H1 (cell line): ENCODE data around the gene FAHD2B. TPM values are rescaled to one million over a fixed set of nuclear protein-coding genes. Genes with fewer than 3 reads are reported as not detected.

Experiments used
- CTCF ChIA-PET: fragments of 300-600 bp; sonication (Branson Sonifier 250); formaldehyde crosslinking; loops from one replicate; lab custom pipeline; 2021; ENCODE audit not compliant: partially characterized antibody; lab: Charles Lee
- POLR2A ChIA-PET: fragments of 300-600 bp; sonication (Branson Sonifier 250); formaldehyde crosslinking; loops from one replicate; lab custom pipeline; 2021; ENCODE audit warnings: inconsistent platforms; ENCODE audit not compliant: partially characterized antibody; lab: Charles Lee
- DNase-seq, 2 experiments: peaks; one replicate each; pipeline versions ENCODE4 v3.0.0 to v3.0.0-alpha.2; 2010 to 2022; ENCODE audit warnings: low spot score in 2 of 2, low read depth in 1 of 2, mixed read lengths in 1 of 2
- FAIRE-seq: peaks from 2 replicates; lab custom pipeline; 2011; peaks lifted over from hg19 to GRCh38; lab: Jason Lieb, UNC
- H2AFZ ChIP-seq: 2 replicates; pipeline ENCODE4 v1.8.1; 2012; ENCODE audit warnings: low read length, inconsistent platforms
- H2AK5ac ChIP-seq: 2 replicates; pipeline ENCODE4 v1.6.1; 2013; ENCODE audit warnings: low read depth, low read length
- H2BK120ac ChIP-seq: replicated peaks from 2 replicates; pipeline ENCODE3; 2013; ENCODE audit warnings: low read depth, low read length, inconsistent platforms
- H2BK12ac ChIP-seq: 2 replicates; pipeline ENCODE4 v1.6.1; 2013; ENCODE audit warnings: low read depth, low read length
- H2BK15ac ChIP-seq: 2 replicates; pipeline ENCODE4 v1.6.1; 2013; ENCODE audit warnings: low read length
- H2BK20ac ChIP-seq: 2 replicates; pipeline ENCODE4 v1.6.1; 2013; ENCODE audit warnings: low read length
- H2BK5ac ChIP-seq: 2 replicates; pipeline ENCODE4 v1.6.1; 2013; ENCODE audit warnings: low read depth, low read length
- H3K14ac ChIP-seq: 2 replicates; pipeline ENCODE4 v1.6.1; 2013; ENCODE audit warnings: inconsistent platforms; ENCODE audit not compliant: insufficient read length
- H3K18ac ChIP-seq: 2 replicates; pipeline ENCODE4 v1.6.1; 2013; ENCODE audit warnings: low read length; ENCODE audit errors: extremely low read depth
- H3K23ac ChIP-seq: 2 replicates; pipeline ENCODE4 v1.6.1; 2013; ENCODE audit warnings: inconsistent platforms; ENCODE audit not compliant: insufficient read length
- H3K23me2 ChIP-seq: 2 replicates; pipeline ENCODE4 v1.6.1; 2013; ENCODE audit warnings: low read depth, low read length
- H3K27ac ChIP-seq: 2 replicates; pipeline ENCODE4 v1.6.1; 2011; ENCODE audit warnings: low read depth, low read length, inconsistent platforms
- H3K27me3 ChIP-seq, 4 experiments: replicated peaks in 1 of 4; 1 replicate in 1 of 4; 2 replicates in 3 of 4; pipeline versions ENCODE4 v1.6.1 to v1.8.1; 2011 to 2013; ENCODE audit warnings: low read length in 3 of 4, mild to moderate bottlenecking in 3 of 4, inconsistent platforms in 2 of 4, mixed read lengths in 2 of 4, moderate library complexity in 1 of 4; ENCODE audit not compliant: control insufficient read depth in 3 of 4, insufficient read depth in 3 of 4; ENCODE audit errors: extremely low read depth in 1 of 4
- H3K36me3 ChIP-seq, 4 experiments: 2 replicates each; pipeline versions ENCODE4 v1.6.1 to v1.8.1; 2011 to 2013; ENCODE audit warnings: mild to moderate bottlenecking in 4 of 4, low read length in 3 of 4, moderate library complexity in 2 of 4, control low read depth in 1 of 4, inconsistent platforms in 1 of 4; ENCODE audit not compliant: insufficient read depth in 4 of 4, control insufficient read depth in 2 of 4
- H3K4ac ChIP-seq: replicated peaks from 2 replicates; pipeline ENCODE3; 2013; ENCODE audit warnings: low read length, low read depth, mixed read lengths, inconsistent platforms; ENCODE audit not compliant: insufficient read length
- H3K4me1 ChIP-seq, 4 experiments: replicated peaks in 1 of 4; 1 replicate in 1 of 4; 2 replicates in 3 of 4; pipeline versions ENCODE4 v1.6.1 to v1.8.1; 2011 to 2013; ENCODE audit warnings: low read length in 3 of 4, inconsistent platforms in 2 of 4, mixed read lengths in 1 of 4; ENCODE audit not compliant: insufficient read depth in 4 of 4, control insufficient read depth in 3 of 4
- H3K4me2 ChIP-seq, 2 experiments: 2 replicates each; pipeline versions ENCODE4 v1.6.1 to v1.8.1; 2011 to 2013; ENCODE audit warnings: low read depth in 2 of 2, low read length in 2 of 2, control low read depth in 1 of 2, inconsistent platforms in 1 of 2, mild to moderate bottlenecking in 1 of 2; ENCODE audit not compliant: insufficient read depth in 1 of 2
- H3K4me3 ChIP-seq, 4 experiments: fragments of 200-600, 300-600 bp in 1 of 4; sonication (generic), shearing (Covaris generic), sonication (Bioruptor Twin) in 1 of 4; 2 replicates each; pipeline versions ENCODE4 v1.5.1 to v1.8.1; 2011 to 2016; ENCODE audit warnings: low read length in 4 of 4, low read depth in 3 of 4, control low read depth in 2 of 4, inconsistent platforms in 2 of 4, mild to moderate bottlenecking in 2 of 4, mixed read lengths in 1 of 4, moderate library complexity in 1 of 4; ENCODE audit not compliant: insufficient read depth in 2 of 4; ENCODE audit errors: extremely low read depth in 1 of 4
- H3K56ac ChIP-seq: replicated peaks from 2 replicates; pipeline ENCODE3; 2013; ENCODE audit warnings: low read depth, mild to moderate bottlenecking, mixed read lengths, low read length, inconsistent platforms; ENCODE audit not compliant: insufficient read length
- H3K79me1 ChIP-seq: 2 replicates; pipeline ENCODE4 v1.6.1; 2013; ENCODE audit warnings: low read depth, low read length, control low read depth
- H3K79me2 ChIP-seq, 2 experiments: 2 replicates each; pipeline versions ENCODE4 v1.6.1 to v1.8.1; 2012 to 2013; ENCODE audit warnings: low read length in 2 of 2, mild to moderate bottlenecking in 2 of 2, inconsistent platforms in 1 of 2; ENCODE audit not compliant: insufficient read depth in 2 of 2, control insufficient read depth in 1 of 2
- H3K9ac ChIP-seq, 4 experiments: replicated peaks in 1 of 4; 1 replicate in 1 of 4; 2 replicates in 3 of 4; pipeline versions ENCODE4 v1.6.1 to v1.8.1; 2011 to 2013; ENCODE audit warnings: low read depth in 3 of 4, low read length in 3 of 4, control low read depth in 2 of 4, mild to moderate bottlenecking in 2 of 4, moderate library complexity in 2 of 4, inconsistent platforms in 1 of 4; ENCODE audit errors: extremely low read depth in 1 of 4
- H3K9me3 ChIP-seq, 2 experiments: 2 replicates each; pipeline versions ENCODE4 v1.6.1 to v1.8.1; 2012 to 2013; ENCODE audit warnings: mild to moderate bottlenecking in 2 of 2, moderate library complexity in 2 of 2, control low read depth in 1 of 2, inconsistent platforms in 1 of 2, low read depth in 1 of 2, low read length in 1 of 2, mixed read lengths in 1 of 2; ENCODE audit not compliant: insufficient read depth in 2 of 2
- H4K20me1 ChIP-seq, 2 experiments: replicated peaks in 1 of 2; 2 replicates each; pipeline versions ENCODE3 to v1.8.1; 2011 to 2013; ENCODE audit warnings: inconsistent platforms in 2 of 2, low read length in 2 of 2, mild to moderate bottlenecking in 1 of 2; ENCODE audit not compliant: insufficient read depth in 2 of 2, control insufficient read depth in 1 of 2
- H4K5ac ChIP-seq: 2 replicates; pipeline ENCODE4 v1.6.1; 2013; ENCODE audit warnings: low read length, low read depth, mixed read lengths, inconsistent platforms; ENCODE audit not compliant: insufficient read length
- H4K8ac ChIP-seq: 2 replicates; pipeline ENCODE4 v1.8.0; 2013; ENCODE audit warnings: mild to moderate bottlenecking, moderate library complexity, low read length, inconsistent platforms; ENCODE audit not compliant: insufficient read depth; ENCODE audit errors: extremely low read depth
- H4K91ac ChIP-seq: replicated peaks from 2 replicates; pipeline ENCODE3; 2013; ENCODE audit warnings: low read length, mixed read lengths, inconsistent platforms; ENCODE audit not compliant: insufficient read length
- ASH2L ChIP-seq: fragments of 200-600, 300-600 bp; sonication (generic); IDR thresholded peaks from one replicate; pipeline ENCODE4 v1.7.1; 2017; ENCODE audit warnings: low read length
- CEBPB ChIP-seq: IDR thresholded peaks from 2 replicates; pipeline ENCODE4 v1.6.1; 2012; ENCODE audit warnings: low read depth, low read length
- CREB1 ChIP-seq: IDR thresholded peaks from 2 replicates; pipeline ENCODE4 v1.6.1; 2012; ENCODE audit warnings: inconsistent platforms
- HDAC6 ChIP-seq: IDR thresholded peaks from one replicate; pipeline ENCODE4 v1.7.1; 2012; ENCODE audit warnings: low read depth, mild to moderate bottlenecking, inconsistent platforms, low read length, moderate library complexity
- KDM1A ChIP-seq: fragments of 200-600, 300-600 bp; sonication (generic); IDR thresholded peaks from 2 replicates; pipeline ENCODE4 v1.7.1; 2016; ENCODE audit warnings: mild to moderate bottlenecking, low read length, borderline replicate concordance
- NRF1 ChIP-seq: IDR thresholded peaks from 2 replicates; pipeline ENCODE4 v1.6.1; 2011; ENCODE audit warnings: mild to moderate bottlenecking, low read depth, low read length, improper control_type of control experiment
- PHF8 ChIP-seq: fragments of 200-600 bp; sonication (generic); conservative IDR thresholded peaks from 2 replicates; pipeline ENCODE4 v1.7.1; 2012; ENCODE audit warnings: low read depth, mild to moderate bottlenecking, inconsistent platforms, low read length, moderate library complexity
- POLR2A ChIP-seq, 2 experiments: IDR thresholded peaks; 1 replicate in 1 of 2; 2 replicates in 1 of 2; pipeline ENCODE4 v1.6.1; 2011; ENCODE audit warnings: low read depth in 2 of 2, low read length in 2 of 2, mild to moderate bottlenecking in 2 of 2; ENCODE audit errors: control extremely low read depth in 1 of 2
- USF2 ChIP-seq: IDR thresholded peaks from 2 replicates; pipeline ENCODE4 v1.6.1; 2011; ENCODE audit warnings: low read length, improper control_type of control experiment
- ZNF274 ChIP-seq: IDR thresholded peaks from 2 replicates; pipeline ENCODE4 v1.7.0; 2012; ENCODE audit warnings: low read length, borderline replicate concordance; ENCODE audit errors: extremely low read depth
- WGBS, 2 experiments: shearing (Covaris generic) in 1 of 2; methylation state at CpG; one replicate each; pipeline versions ENCODE4 v1.1.6 to v1.1.7; 2013 to 2015; ENCODE audit warnings: low lambda C conversion rate in 2 of 2, mixed read lengths in 2 of 2, inconsistent platforms in 1 of 2, low coverage in 1 of 2, missing lambda C conversion rate in 1 of 2; ENCODE audit not compliant: insufficient replicate concordance in 2 of 2, insufficient coverage in 1 of 2, insufficient read length in 1 of 2; ENCODE audit errors: extremely low coverage in 1 of 2, missing lambda C conversion rate in 1 of 2; 5-methylcytosine and 5-hydroxymethylcytosine counted together
- polyA plus RNA-seq, 7 experiments: library from polyadenylated mRNA; depleted of rRNA in 3 of 7; stranded (reverse) in 5 of 7; unstranded in 2 of 7; fragments of >200 nt in 5 of 7; fragments of 200-250 nt in 2 of 7; gene quantifications; 1 replicate in 5 of 7; 2 replicates in 1 of 7; 4 replicates in 1 of 7; pipeline versions ENCODE4 v1.2.1 to v1.2.3, GENCODE V29; 2011 to 2013; ENCODE audit warnings: missing spikeins in 2 of 7, mixed read lengths in 2 of 7
- total RNA-seq: library from RNA; stranded (reverse); fragmentation: NEBNext Ultra II Directional; extraction: Animal tissue kit (Norgen Biotek cat#: 25700); gene quantifications from 2 replicates; pipeline ENCODE4 v1.2.1, GENCODE V29; 2021

The FAHD2B gene
- total and polyA plus RNA-seq, 2 of the 8 experiments (the other 6 are each of a cell fraction or from before 2014, with no cell fraction given), result 23.5 to 39.4 TPM

GRCh38 chr2:97067279-97068004, 27.2 kb downstream of the FAHD2B start:
- H3K4me1 ChIP-seq, result no peaks in the 10 kb centered on the region

More at GRCh38 chr2:97067279-97068004, 27.2 kb downstream of the FAHD2B start:
- H3K4me2 ChIP-seq, result no peak overlapping the region
- FAIRE-seq (no peak), DNase-seq (no peak)
- H4K20me1 ChIP-seq, result no peaks in the 10 kb centered on the region
- H3K4ac ChIP-seq, result no peak overlapping the region
- no peak overlapping the region for H2AFZ ChIP-seq
- no peak overlapping the region for H4K8ac ChIP-seq
- no peak overlapping the region for H3K56ac ChIP-seq
- H3K4me3 ChIP-seq, result no peak overlapping the region
- no peak overlapping the region for H2AK5ac ChIP-seq
- H4K5ac ChIP-seq, result no peak overlapping the region
- no peak overlapping the region for H2BK120ac ChIP-seq
- H3K23ac ChIP-seq, result no peak overlapping the region
- no peaks in the 10 kb centered on the region for H3K9me3 ChIP-seq
- no peak overlapping the region for H2BK15ac ChIP-seq
- ChIA-PET POLR2A (no interaction called here), CTCF (interaction anchor here (1.6 kb wide), 1 partner anchor 117 kb away, joined by 3 read pairs; no protein-coding TSS in a partner anchor)
- H2BK12ac ChIP-seq, result no peak overlapping the region
- no peaks in the 10 kb centered on the region for H3K36me3 ChIP-seq
- no peak overlapping the region for H3K27ac ChIP-seq
- WGBS, 2 experiments, result 84% methylated on average over 5 of the region's 5 CpGs; no CpG with 5 or more reads in 1 of the 2 experiments
- no peak for TF ChIP-seq USF2
- no peak for TF ChIP-seq ZNF274
- TF ChIP-seq HDAC6, result no peak
- TF ChIP-seq CEBPB, result no peak
- no peak for TF ChIP-seq POLR2A (IDR thresholded peaks at IDR 0.05; ENCODE audit: control extremely low read depth in 1 of 2, low read depth in 2 of 2, low read length in 2 of 2)
- no peak for TF ChIP-seq KDM1A
- TF ChIP-seq CREB1, result no peak
- no peak for TF ChIP-seq NRF1
- no peak for TF ChIP-seq PHF8
- no peak for TF ChIP-seq ASH2L
- H4K91ac ChIP-seq, result no peak overlapping the region
- H2BK5ac ChIP-seq, result no peak overlapping the region
- H3K18ac ChIP-seq, result no peak overlapping the region
- H3K79me1 ChIP-seq, result no peaks in the 10 kb centered on the region
- no peak overlapping the region for H3K9ac ChIP-seq
- no peaks in the 10 kb centered on the region for H3K23me2 ChIP-seq
- no peaks in the 10 kb centered on the region for H3K27me3 ChIP-seq
- no peak overlapping the region for H2BK20ac ChIP-seq
- H3K14ac ChIP-seq, result no peak overlapping the region
- no peaks in the 10 kb centered on the region for H3K79me2 ChIP-seq
